Measurements from ENCODE around the gene CTXND2.

- no peak for TF ChIP-seq FOXP2 (optimal IDR thresholded peaks at IDR 0.05; ENCODE audit: borderline replicate concordance, extremely low read depth, extremely low read length, insufficient read depth)
- TF ChIP-seq REST (IDR thresholded peaks at IDR 0.05; ENCODE audit: insufficient read depth in 1 of 2, low read depth in 2 of 2, low read length in 2 of 2): no peak
- TF ChIP-seq TAF1 (IDR thresholded peaks at IDR 0.05; ENCODE audit: borderline replicate concordance, insufficient read depth, low read length): no peak
These were observed 13.4 kb upstream of the CTXND2 start for GRCh38 chr1:150873521-150873920.

All from PFSK-1 (cell line).